Central memory CD8-positive, alpha-beta T cell (primary cell): Measurements from ENCODE around the gene AIMP1.

Experiments used
- ATAC-seq: fragments of 150-1000 bp; cut with Tn5 transposase; replicated peaks from 2 replicates; pipeline ENCODE4 v1.10.0; 2022; ENCODE audit warnings: mild to moderate bottlenecking, moderate FRiP score, moderate number of reproducible peaks; ENCODE audit not compliant: poor library complexity, severe bottlenecking; ENCODE audit errors: extremely low read depth
- DNase-seq, 2 donors: peaks; one replicate each; pipeline ENCODE4 v3.0.0; 2021; ENCODE audit warnings: low spot score in 2 of 2
- H3K27ac Mint-ChIP-seq: one replicate; pipeline ENCODE4 v1.8.0; 2022; ENCODE audit warnings: low read depth, mild to moderate bottlenecking, moderate library complexity, mixed read lengths
- H3K27me3 Mint-ChIP-seq: one replicate; pipeline ENCODE4 v1.8.0; 2022; ENCODE audit warnings: mixed read lengths
- H3K36me3 Mint-ChIP-seq: one replicate; pipeline ENCODE4 v1.8.0; 2022; ENCODE audit warnings: mild to moderate bottlenecking, moderate library complexity, mixed read lengths; ENCODE audit not compliant: insufficient read depth
- H3K4me1 Mint-ChIP-seq: one replicate; pipeline ENCODE4 v1.8.0; 2022; ENCODE audit warnings: mixed read lengths
- H3K4me3 Mint-ChIP-seq: one replicate; pipeline ENCODE4 v1.8.0; 2022; ENCODE audit warnings: mild to moderate bottlenecking, moderate library complexity, mixed read lengths
- H3K9me3 Mint-ChIP-seq: one replicate; pipeline ENCODE4 v1.8.0; 2022; ENCODE audit warnings: mixed read lengths

The AIMP1 gene

DNA sequence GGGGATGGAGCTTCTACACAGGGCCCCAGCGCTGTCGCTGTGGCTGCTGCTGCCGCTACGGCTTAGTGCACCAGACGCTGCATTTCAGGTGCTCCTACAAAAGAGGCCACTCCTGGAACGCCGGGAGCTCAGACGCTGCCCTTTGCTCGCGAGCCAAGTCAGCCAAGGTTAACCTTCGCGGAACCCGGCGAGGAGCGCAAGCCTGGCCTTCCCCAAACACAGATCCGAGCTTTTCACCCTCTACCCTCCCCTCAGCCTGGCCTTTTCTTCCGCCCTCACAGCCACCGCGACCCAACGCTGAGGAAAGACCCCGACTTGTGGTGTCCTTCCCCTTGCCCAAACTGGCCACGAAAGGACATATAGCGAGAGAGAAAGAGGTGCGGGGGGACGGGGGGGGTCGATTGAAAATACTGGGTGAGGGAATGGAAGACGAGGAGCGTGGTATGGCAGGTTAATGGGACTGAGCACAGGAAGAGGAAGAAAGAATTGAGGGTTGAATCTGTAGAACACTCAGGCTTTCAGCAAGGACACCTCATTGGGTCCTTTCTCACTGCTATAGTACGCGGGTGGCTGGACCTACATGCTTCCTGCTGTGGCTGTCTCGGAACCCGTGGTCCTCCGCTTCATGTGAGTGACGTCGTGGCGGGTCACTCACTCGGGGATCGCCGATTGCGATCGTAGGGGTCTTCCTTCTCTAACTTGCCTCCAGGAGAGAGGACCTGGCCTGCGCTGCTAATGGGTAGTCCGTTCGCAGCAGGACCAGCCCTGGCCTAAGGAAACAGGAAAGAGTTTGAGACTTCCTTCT, at the start of gene AIMP1, which contains the start of gene TBCK:
AIMP1 (plus strand) TSS at position 583 of the 805 bp plus-strand sequence. CDS start 8,460 bp downstream, outside the sequence.
TBCK (minus strand) TSS at position 242 of the 805 bp plus-strand sequence. CDS start 7,249 bp downstream, outside the sequence.
- Mint-ChIP-seq H3K36me3 (peaks cover 3% of the 10 kb centered on the region), H3K27me3 (no peaks in the 10 kb centered on the region), H3K4me1 (peaks cover 26% of the 10 kb centered on the region), H3K27ac (no peak within 1 kb of the TSS), H3K4me3 (no peak within 1 kb of the TSS), H3K9me3 (no peaks in the 10 kb centered on the region)
- ATAC-seq (peak; percentile 86), DNase-seq (peak; percentile 85 to 90)

DNA sequence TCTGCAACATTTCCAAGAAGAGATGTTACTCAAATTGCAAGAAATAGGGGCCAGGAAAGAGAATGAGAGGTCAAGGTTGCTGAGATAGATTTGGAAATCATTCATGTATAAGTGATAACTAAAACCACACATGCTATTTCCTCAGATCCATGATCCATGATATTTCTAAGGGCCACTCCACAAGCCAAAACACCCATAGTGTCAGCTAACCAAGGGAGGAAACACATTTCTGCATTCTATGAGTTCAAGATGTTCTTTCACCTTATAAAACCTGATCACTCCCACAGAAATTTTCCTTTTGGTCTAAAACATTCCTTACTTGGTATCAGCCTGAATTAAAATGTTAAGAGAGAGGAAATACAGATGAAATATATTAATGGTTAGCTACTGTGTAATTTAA, 47.6 kb upstream of the AIMP1 start:
- no peaks in the 10 kb centered on the region for H3K36me3 Mint-ChIP-seq
- H3K27ac Mint-ChIP-seq = no peak overlapping the region
- ATAC-seq (no peak), DNase-seq (no peak)
- H3K4me1 Mint-ChIP-seq = no peaks in the 10 kb centered on the region
- no peak overlapping the region for H3K4me3 Mint-ChIP-seq
- no peaks in the 10 kb centered on the region for H3K9me3 Mint-ChIP-seq
- no peaks in the 10 kb centered on the region for H3K27me3 Mint-ChIP-seq

DNA sequence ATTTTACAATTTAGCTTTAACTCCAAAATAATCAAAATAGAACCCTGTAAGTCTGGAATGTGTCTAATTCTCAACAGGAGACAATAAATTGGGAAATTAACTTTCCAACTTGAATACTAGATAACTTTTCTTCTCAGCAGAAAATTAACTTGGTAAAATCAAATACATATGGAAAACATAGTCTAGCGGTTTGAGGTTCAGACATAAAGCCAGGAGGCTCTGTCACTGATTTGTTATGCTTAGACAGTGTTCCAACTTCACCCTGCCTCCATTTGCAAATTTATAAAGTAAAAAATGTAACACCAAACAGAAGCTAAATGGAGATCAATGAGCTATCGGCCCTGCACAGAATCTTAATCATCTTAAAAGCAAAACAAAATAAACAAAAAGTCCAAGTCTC, 46.6 kb upstream of the AIMP1 start:
- Mint-ChIP-seq H3K4me3 (no peak overlapping the region), H3K9me3 (no peaks in the 10 kb centered on the region), H3K27me3 (no peaks in the 10 kb centered on the region), H3K27ac (no peak overlapping the region), H3K4me1 (peaks cover 6% of the 10 kb centered on the region), H3K36me3 (no peaks in the 10 kb centered on the region)
- no peak for DNase-seq
- ATAC-seq = no peak

DNA sequence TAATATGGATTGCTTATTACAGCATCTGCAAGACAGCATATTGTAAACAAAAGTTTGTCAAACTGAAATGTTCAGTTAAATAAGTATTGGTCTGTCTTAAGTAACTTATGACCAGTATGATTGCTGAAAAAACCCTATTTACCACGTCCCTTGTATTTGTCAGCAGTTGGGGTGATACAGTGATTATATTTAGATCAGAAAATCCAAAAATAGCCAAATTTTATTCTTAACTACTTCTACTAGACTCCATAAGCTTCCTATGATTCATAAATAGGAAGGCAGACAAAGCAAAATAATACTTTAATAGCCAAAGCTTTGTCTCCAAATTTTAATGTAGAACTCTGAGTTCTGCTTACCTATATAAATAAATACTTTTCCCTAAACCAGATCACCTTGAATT, 45.6 kb upstream of the AIMP1 start:
- DNase-seq (no peak), ATAC-seq (no peak)
- peaks cover 6% of the 10 kb centered on the region for H3K4me1 Mint-ChIP-seq
- no peak overlapping the region for H3K27ac Mint-ChIP-seq
- no peaks in the 10 kb centered on the region for H3K9me3 Mint-ChIP-seq
- no peaks in the 10 kb centered on the region for H3K36me3 Mint-ChIP-seq
- no peaks in the 10 kb centered on the region for H3K27me3 Mint-ChIP-seq
- no peak overlapping the region for H3K4me3 Mint-ChIP-seq

DNA sequence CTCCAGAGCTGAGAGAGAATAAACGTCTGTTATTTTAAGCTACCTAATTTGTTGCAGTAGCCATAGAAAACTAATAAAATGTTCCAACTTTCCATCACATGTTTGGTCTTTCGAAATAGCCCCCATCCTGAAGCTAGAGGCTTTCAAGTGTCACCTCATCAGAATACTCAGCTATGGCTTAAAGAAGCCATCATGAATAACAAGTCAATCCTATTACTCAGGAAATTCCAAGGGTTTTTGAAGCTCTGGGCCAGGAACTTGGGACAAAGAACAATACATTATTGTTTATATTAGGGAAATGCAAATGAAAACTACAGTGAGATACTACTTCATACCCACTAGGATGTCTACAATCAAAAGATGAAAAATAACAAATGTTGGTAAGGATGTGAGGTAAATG, 42.5 kb upstream of the AIMP1 start:
- no peaks in the 10 kb centered on the region for H3K27me3 Mint-ChIP-seq
- H3K9me3 Mint-ChIP-seq = no peaks in the 10 kb centered on the region
- H3K4me1 Mint-ChIP-seq = peaks cover 11% of the 10 kb centered on the region
- H3K27ac Mint-ChIP-seq = no peak overlapping the region
- H3K36me3 Mint-ChIP-seq = peaks cover 1% of the 10 kb centered on the region
- DNase-seq = no peak
- no peak overlapping the region for H3K4me3 Mint-ChIP-seq
- ATAC-seq = no peak

DNA sequence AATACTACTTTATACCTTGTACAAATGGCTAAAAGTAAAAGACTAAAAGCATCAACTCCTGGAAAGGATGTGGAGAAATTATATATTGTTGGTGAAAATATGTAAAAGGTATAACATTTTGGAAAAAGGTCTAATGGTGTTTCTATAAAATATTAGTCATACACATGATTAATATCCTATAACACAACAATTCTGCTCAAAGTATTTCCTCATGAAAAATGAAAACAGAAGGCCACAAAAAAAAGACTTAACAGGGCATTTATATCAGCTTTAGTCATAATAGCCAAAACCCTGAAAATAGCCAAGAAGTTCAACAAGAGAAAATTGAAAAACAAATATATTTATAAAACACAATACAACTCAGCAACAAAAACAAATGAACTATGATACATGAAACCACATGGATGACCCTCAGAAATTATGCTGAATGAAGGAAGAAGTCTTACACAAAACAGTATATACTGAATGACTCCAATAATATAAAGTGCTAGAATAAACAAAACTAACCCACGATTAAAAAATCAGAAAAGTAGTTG, 39.1 kb upstream of the AIMP1 start:
- DNase-seq = no peak
- Mint-ChIP-seq H3K36me3 (peaks cover 1% of the 10 kb centered on the region), H3K9me3 (no peaks in the 10 kb centered on the region), H3K27ac (no peak overlapping the region), H3K4me1 (peaks cover 11% of the 10 kb centered on the region), H3K4me3 (no peak overlapping the region), H3K27me3 (no peaks in the 10 kb centered on the region)
- no peak for ATAC-seq

DNA sequence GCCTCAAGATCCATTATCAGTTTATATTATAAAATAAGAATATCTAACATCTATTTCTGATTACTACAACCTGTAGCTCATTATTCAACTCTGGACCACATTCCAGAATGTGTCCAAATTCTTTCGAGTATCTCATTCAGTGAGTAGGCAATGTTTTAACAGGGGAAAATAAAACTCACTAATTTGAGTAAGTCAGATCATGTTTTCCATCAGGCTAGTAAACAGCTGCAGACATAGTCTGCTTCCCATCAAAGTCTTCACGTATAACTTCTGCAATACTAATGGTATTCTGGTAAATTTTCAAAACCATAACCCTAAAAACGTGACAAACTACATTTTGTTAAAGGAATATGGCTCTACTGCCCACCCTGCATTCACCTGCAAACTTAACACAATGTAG, 32.1 kb upstream of the AIMP1 start:
- DNase-seq = no peak
- no peaks in the 10 kb centered on the region for H3K27me3 Mint-ChIP-seq

DNA sequence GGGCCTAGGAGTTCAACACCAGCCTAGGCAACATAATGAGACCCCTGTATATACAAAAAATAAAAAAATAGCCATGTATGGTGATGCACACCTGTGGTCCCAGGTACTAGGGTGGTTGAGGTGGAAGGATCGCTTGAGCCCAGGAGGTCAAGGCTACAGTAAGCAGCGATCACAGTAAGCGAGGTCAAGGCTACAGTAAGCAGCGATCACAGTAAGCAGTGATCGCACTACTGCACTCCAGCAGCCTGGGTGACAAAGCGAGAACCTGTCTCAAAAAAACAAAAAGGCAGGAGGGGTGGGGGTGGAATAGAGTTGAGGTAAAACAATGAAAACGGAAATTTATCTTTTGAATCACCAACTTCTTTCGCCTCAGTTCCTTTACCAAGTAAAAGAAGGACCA, 29.7 kb upstream of the AIMP1 start:
- Mint-ChIP-seq H3K27ac (no peak overlapping the region), H3K9me3 (no peaks in the 10 kb centered on the region), H3K27me3 (no peaks in the 10 kb centered on the region), H3K36me3 (peaks cover 15% of the 10 kb centered on the region), H3K4me3 (no peak overlapping the region), H3K4me1 (no peaks in the 10 kb centered on the region)
- ATAC-seq = no peak
- no peak for DNase-seq

More for the DNA sequence above, 32.1 kb upstream of the AIMP1 start:
- no peak overlapping the region for H3K27ac Mint-ChIP-seq
- no peaks in the 10 kb centered on the region for H3K9me3 Mint-ChIP-seq
- no peaks in the 10 kb centered on the region for H3K4me1 Mint-ChIP-seq
- no peak overlapping the region for H3K4me3 Mint-ChIP-seq
- H3K36me3 Mint-ChIP-seq = peaks cover 12% of the 10 kb centered on the region
- ATAC-seq = no peak

DNA sequence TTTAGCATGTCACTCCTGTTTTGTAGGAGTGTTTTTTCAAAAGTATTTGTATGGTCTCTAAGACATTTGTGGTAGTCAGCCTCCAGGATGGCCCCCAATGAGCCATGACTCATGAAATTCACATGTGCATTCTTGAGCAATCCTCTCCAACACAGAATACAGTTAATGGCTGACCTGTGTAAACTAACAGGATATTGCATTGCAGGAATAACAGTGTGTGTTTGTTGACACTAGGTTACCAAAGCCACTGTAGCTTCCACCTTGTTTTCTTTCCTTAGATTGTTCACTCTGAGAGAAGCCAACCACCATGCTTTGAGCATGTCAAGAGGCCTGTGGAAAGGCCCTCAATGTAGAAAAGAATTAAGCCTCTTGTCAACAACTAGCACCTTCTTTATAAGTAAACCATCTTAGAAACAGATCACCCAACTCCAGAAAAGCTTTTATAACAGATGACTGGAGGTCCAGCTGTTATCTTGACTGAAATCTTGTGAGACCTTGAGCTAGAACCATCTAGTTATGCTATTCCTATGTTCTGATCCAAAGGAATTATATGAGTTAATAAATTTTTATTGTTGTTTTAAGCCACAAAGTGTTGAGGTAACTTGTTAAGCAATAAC, 28.9 kb upstream of the AIMP1 start:
- no peaks in the 10 kb centered on the region for H3K9me3 Mint-ChIP-seq
- H3K4me3 Mint-ChIP-seq = no peak overlapping the region
- DNase-seq = no peak
- H3K4me1 Mint-ChIP-seq = no peaks in the 10 kb centered on the region
- no peaks in the 10 kb centered on the region for H3K27me3 Mint-ChIP-seq
- ATAC-seq = no peak
- peaks cover 14% of the 10 kb centered on the region for H3K36me3 Mint-ChIP-seq
- H3K27ac Mint-ChIP-seq = no peak overlapping the region

DNA sequence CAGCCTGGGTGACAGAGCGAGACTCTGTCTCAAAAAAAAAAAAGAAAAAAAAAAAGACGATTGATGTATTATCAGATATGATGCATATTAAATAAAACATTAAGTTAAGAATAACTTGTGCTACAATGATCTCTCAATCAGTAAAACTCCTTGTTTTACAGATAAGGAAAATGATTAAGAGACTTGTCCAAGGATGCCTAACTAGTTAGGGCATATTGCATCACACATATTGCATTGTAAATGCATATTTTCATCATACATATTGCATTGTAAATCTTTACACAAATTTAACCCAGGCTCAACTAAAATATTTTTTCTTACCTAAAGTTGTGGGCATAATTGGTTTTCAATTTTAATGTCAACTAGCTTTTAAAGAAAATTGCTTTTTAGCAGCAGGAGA, 26.6 kb upstream of the AIMP1 start:
- H3K36me3 Mint-ChIP-seq = peaks cover 18% of the 10 kb centered on the region
- DNase-seq = no peak
- no peaks in the 10 kb centered on the region for H3K9me3 Mint-ChIP-seq

DNA sequence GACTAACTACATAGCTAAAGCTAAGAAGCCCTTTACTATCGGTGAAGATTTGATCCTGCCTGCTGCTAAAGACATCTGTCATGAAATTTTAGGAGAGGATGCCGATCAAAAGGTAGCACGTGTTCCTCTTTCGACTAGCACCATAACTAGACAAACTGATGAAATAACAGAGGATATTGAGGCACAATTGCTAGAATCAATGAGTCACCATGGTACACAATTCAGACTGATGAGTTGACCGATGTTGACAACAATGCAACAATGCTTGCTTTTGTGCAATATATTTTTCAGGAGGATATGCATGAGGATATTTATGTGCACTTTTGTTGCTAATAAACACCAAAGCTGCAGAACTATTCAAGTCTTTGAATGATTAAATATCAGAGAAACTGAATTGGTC, 24.7 kb upstream of the AIMP1 start:
- H3K27me3 Mint-ChIP-seq = no peaks in the 10 kb centered on the region
- DNase-seq (no peak), ATAC-seq (no peak)
- H3K36me3 Mint-ChIP-seq = peaks cover 20% of the 10 kb centered on the region
- peaks cover 6% of the 10 kb centered on the region for H3K4me1 Mint-ChIP-seq
- H3K4me3 Mint-ChIP-seq = no peak overlapping the region
- no peaks in the 10 kb centered on the region for H3K9me3 Mint-ChIP-seq
- H3K27ac Mint-ChIP-seq = no peak overlapping the region

More for the DNA sequence above, 26.6 kb upstream of the AIMP1 start:
- Mint-ChIP-seq H3K4me3 (no peak overlapping the region), H3K4me1 (no peaks in the 10 kb centered on the region), H3K27me3 (no peaks in the 10 kb centered on the region), H3K27ac (no peak overlapping the region)
- no peak for ATAC-seq

DNA sequence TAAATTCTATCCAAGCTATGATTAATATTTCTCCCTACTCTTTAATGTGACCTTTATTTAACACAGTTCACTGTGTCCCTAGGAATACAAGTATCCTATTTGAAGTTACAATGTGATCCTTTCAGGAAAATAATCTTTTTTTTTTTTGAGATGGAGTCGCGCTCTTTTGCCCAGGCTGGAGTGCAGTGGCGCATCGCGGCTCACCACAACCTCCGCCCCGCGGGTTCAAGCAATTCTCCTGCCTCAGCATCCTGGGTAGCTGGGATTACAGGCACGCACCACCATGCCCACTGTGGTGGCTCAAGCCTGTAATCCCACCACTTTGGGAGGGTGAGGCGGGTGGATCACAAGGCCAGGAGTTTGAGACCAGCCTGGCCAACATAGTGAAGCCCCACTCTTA, 22.3 kb upstream of the AIMP1 start:
- Mint-ChIP-seq H3K4me3 (no peak overlapping the region), H3K9me3 (no peaks in the 10 kb centered on the region), H3K27me3 (no peaks in the 10 kb centered on the region), H3K36me3 (peaks cover 32% of the 10 kb centered on the region), H3K4me1 (peaks cover 12% of the 10 kb centered on the region), H3K27ac (no peak overlapping the region)
- ATAC-seq (no peak), DNase-seq (no peak)
